Sigmoid colon (tissue), 4 donors: ENCODE data around the gene GNAQ.

ENCODE experiments used
- EP300 ChIP-seq, 4 donors: sonication (generic); formaldehyde crosslinking; IDR thresholded peaks; one replicate each; pipeline ENCODE4 v1.6.1; 2017; ENCODE audit warnings: antibody characterized with exemption in 4 of 4
- POLR2A ChIP-seq, 2 donors: fragments of 450-650 bp; IDR thresholded peaks; one replicate each; pipeline ENCODE4 v1.6.1; 2016; ENCODE audit warnings: antibody characterized with exemption in 2 of 2, mild to moderate bottlenecking in 2 of 2, moderate library complexity in 2 of 2

GRCh38 chr9:77771171-77771570 is 260.4 kb downstream of the GNAQ start:
- no peak for TF ChIP-seq POLR2A (IDR thresholded peaks at IDR 0.05)
- TF ChIP-seq EP300 (IDR thresholded peaks at IDR 0.05), result no peak
